Activated T-cell treated with anti-CD3 and anti-CD28 coated beads for 4 hours (primary cell): ENCODE data around the gene IGSF21.

ENCODE experiments used
- DNase-seq: peaks from one replicate; pipeline ENCODE4 v3.0.0-alpha.2; 2020

Gene IGSF21

GRCh38 chr1:18107369-18108298 is at the start of gene IGSF21:
IGSF21 (plus strand) TSS chr1:18107798; CDS start chr1:18108129, 331 bp downstream.
- DNase-seq = no peak

GRCh38 chr1:18058206-18058921 is 49.2 kb upstream of the IGSF21 start:
- no peak for DNase-seq

GRCh38 chr1:18058981-18059605 is 48.5 kb upstream of the IGSF21 start:
- no peak for DNase-seq

GRCh38 chr1:18060366-18060765 is 47.2 kb upstream of the IGSF21 start:
- no peak for DNase-seq

GRCh38 chr1:18062185-18062584 is 45.4 kb upstream of the IGSF21 start:
- DNase-seq = no peak

- no peak for DNase-seq
Observed at GRCh38 chr1:18064534-18064933, 43.1 kb upstream of the IGSF21 start.

- DNase-seq = no peak
Observed at GRCh38 chr1:18066576-18066975, 41.0 kb upstream of the IGSF21 start.

GRCh38 chr1:18069903-18070302 is 37.7 kb upstream of the IGSF21 start:
- DNase-seq = no peak

GRCh38 chr1:18072066-18072465 is 35.5 kb upstream of the IGSF21 start:
- DNase-seq = no peak

GRCh38 chr1:18073066-18073642 is 34.4 kb upstream of the IGSF21 start:
- DNase-seq = no peak

- DNase-seq = no peak
Observed at GRCh38 chr1:18077657-18078215, 29.9 kb upstream of the IGSF21 start.

GRCh38 chr1:18079941-18080735 is 27.5 kb upstream of the IGSF21 start:
- no peak for DNase-seq

GRCh38 chr1:18085387-18086074 is 22.1 kb upstream of the IGSF21 start:
- no peak for DNase-seq

GRCh38 chr1:18088077-18088594 is 19.5 kb upstream of the IGSF21 start:
- DNase-seq = no peak

GRCh38 chr1:18089488-18089887 is 18.1 kb upstream of the IGSF21 start:
- no peak for DNase-seq

GRCh38 chr1:18090636-18091035 is 17.0 kb upstream of the IGSF21 start:
- DNase-seq = no peak

- DNase-seq = no peak
Observed at GRCh38 chr1:18091660-18092446, 15.7 kb upstream of the IGSF21 start.

GRCh38 chr1:18093193-18093592 is 14.4 kb upstream of the IGSF21 start:
- no peak for DNase-seq

- DNase-seq = no peak
Observed at GRCh38 chr1:18093646-18094045, 14.0 kb upstream of the IGSF21 start.

GRCh38 chr1:18094096-18094495 is 13.5 kb upstream of the IGSF21 start:
- no peak for DNase-seq
